ENCODE measurements around the gene LENEP. TPM values are rescaled to one million over a fixed set of nuclear protein-coding genes. Genes with fewer than 3 reads are reported as not detected.

LENEP gene
- total RNA-seq, 1 experiment from 2014 or later = 0.64 TPM

- no peak for DNase-seq (ENCODE audit: low read depth)
Measured at GRCh38 chr1:155009221-155009711, 15.9 kb downstream of the LENEP start.

GRCh38 chr1:155009742-155010141, 16.4 kb downstream of the LENEP start:
- DNase-seq (ENCODE audit: low read depth) = no peak

GRCh38 chr1:155010211-155010918, 17.0 kb downstream of the LENEP start:
- DNase-seq (ENCODE audit: low read depth) = no peak

- DNase-seq (ENCODE audit: low read depth) = no peak
Measured at GRCh38 chr1:155011004-155011416, 17.6 kb downstream of the LENEP start.

GRCh38 chr1:155011437-155012025, 18.1 kb downstream of the LENEP start:
- no peak for DNase-seq (ENCODE audit: low read depth)

- DNase-seq (ENCODE audit: low read depth) = no peak
Measured at GRCh38 chr1:155012026-155012546, 18.7 kb downstream of the LENEP start.

GRCh38 chr1:155012776-155013602, 19.6 kb downstream of the LENEP start:
- no peak for DNase-seq (ENCODE audit: low read depth)

- no peak for DNase-seq (ENCODE audit: low read depth)
Measured at GRCh38 chr1:155013632-155014031, 20.2 kb downstream of the LENEP start.

GRCh38 chr1:155014709-155015508, 21.5 kb downstream of the LENEP start:
- no peak for DNase-seq (ENCODE audit: low read depth)

GRCh38 chr1:155015527-155016230, 22.3 kb downstream of the LENEP start:
- no peak for DNase-seq (ENCODE audit: low read depth)

GRCh38 chr1:155016231-155016831, 22.9 kb downstream of the LENEP start:
- DNase-seq (ENCODE audit: low read depth) = no peak

GRCh38 chr1:155017041-155017945, 23.9 kb downstream of the LENEP start:
- peak; percentile 97 for DNase-seq (ENCODE audit: low read depth)

GRCh38 chr1:155017946-155018316, 24.5 kb downstream of the LENEP start:
- no peak for DNase-seq (ENCODE audit: low read depth)

- DNase-seq (ENCODE audit: low read depth) = no peak
Measured at GRCh38 chr1:155018617-155019348, 25.4 kb downstream of the LENEP start.

- DNase-seq (ENCODE audit: low read depth) = no peak
Measured at GRCh38 chr1:155019377-155020245, 26.2 kb downstream of the LENEP start.

GRCh38 chr1:155022136-155022926, 28.9 kb downstream of the LENEP start:
- no peak for DNase-seq (ENCODE audit: low read depth)

GRCh38 chr1:155022927-155023236, 29.5 kb downstream of the LENEP start:
- DNase-seq (ENCODE audit: low read depth) = no peak

Data from HT1080 (cell line).